ENCODE results near the gene OLA1. TPM values are rescaled to one million over a fixed set of nuclear protein-coding genes. Genes with fewer than 3 reads are reported as not detected.

OLA1 gene
- total RNA-seq, 3 donors from 2014 or later, result 55.3 to 65.8 (median 58.4) TPM

GRCh38 chr2:174240097-174240496, 8.2 kb downstream of the OLA1 start:
- intact Hi-C loops (cut with DNase I, micrococcal nuclease), result no loop called here
- ATAC-seq, result no peak
- Histone ChIP-seq H3K36me3 (ENCODE audit: low read depth) (no peaks in the 10 kb centered on the region), H3K4me1 (ENCODE audit: low read depth) (no peaks in the 10 kb centered on the region), H3K4me3 (no peak overlapping the region), H3K9me3 (no peaks in the 10 kb centered on the region)
- no peak for DNase-seq
- no peak for TF ChIP-seq CTCF (IDR thresholded peaks at IDR 0.05)

GRCh38 chr2:174236429-174236828, 11.9 kb downstream of the OLA1 start:
- DNase-seq (no peak), ATAC-seq (no peak)
- TF ChIP-seq CTCF (IDR thresholded peaks at IDR 0.05), result no peak
- H3K4me3 ChIP-seq, result no peak overlapping the region
- no peaks in the 10 kb centered on the region for H3K36me3 ChIP-seq (ENCODE audit: low read depth)
- intact Hi-C loops (cut with DNase I, micrococcal nuclease), result no loop called here
- H3K9me3 ChIP-seq, result no peaks in the 10 kb centered on the region
- no peaks in the 10 kb centered on the region for H3K4me1 ChIP-seq (ENCODE audit: low read depth)

GRCh38 chr2:174235680-174236079, 12.7 kb downstream of the OLA1 start:
- ATAC-seq (no peak), DNase-seq (no peak)
- TF ChIP-seq CTCF (IDR thresholded peaks at IDR 0.05), result no peak
- Histone ChIP-seq H3K36me3 (ENCODE audit: low read depth) (no peaks in the 10 kb centered on the region), H3K9me3 (no peaks in the 10 kb centered on the region), H3K4me1 (ENCODE audit: low read depth) (no peaks in the 10 kb centered on the region), H3K4me3 (no peak overlapping the region)
- intact Hi-C loops (cut with DNase I, micrococcal nuclease), result no loop called here

- H3K9me3 ChIP-seq, result no peaks in the 10 kb centered on the region
- no peaks in the 10 kb centered on the region for H3K4me1 ChIP-seq (ENCODE audit: low read depth)
- TF ChIP-seq CTCF (IDR thresholded peaks at IDR 0.05), result no peak
- H3K36me3 ChIP-seq (ENCODE audit: low read depth), result no peaks in the 10 kb centered on the region
- no peak for DNase-seq
- no peak for ATAC-seq
- no peak overlapping the region for H3K4me3 ChIP-seq
- intact Hi-C loops (cut with DNase I, micrococcal nuclease), result no loop called here
These were observed 14.5 kb downstream of the OLA1 start for GRCh38 chr2:174233771-174234275.

- Histone ChIP-seq H3K36me3 (ENCODE audit: low read depth) (no peaks in the 10 kb centered on the region), H3K4me3 (no peak overlapping the region), H3K4me1 (ENCODE audit: low read depth) (no peaks in the 10 kb centered on the region), H3K9me3 (no peaks in the 10 kb centered on the region)
- no peak for TF ChIP-seq CTCF (IDR thresholded peaks at IDR 0.05)
- DNase-seq (no peak), ATAC-seq (no peak)
- intact Hi-C loops (cut with DNase I, micrococcal nuclease), result no loop called here
These were observed 20.6 kb downstream of the OLA1 start for GRCh38 chr2:174227748-174228147.
